HG02588 (cell line): ENCODE measurements around the gene SCN7A.

Experiments used
- ATAC-seq: cut with Tn5 transposase; IDR thresholded peaks from one replicate; pipeline ENCODE4 v1.9.1; 2021; ENCODE audit warnings: mild to moderate bottlenecking, moderate library complexity; ENCODE audit not compliant: unreplicated experiment

Gene SCN7A

GRCh38 chr2:166494140-166494624, at the start of gene SCN7A:
Gene SCN7A (minus strand): TSS chr2:166494249. CDS start chr2:166477696, 16,553 bp downstream.
- no peak for ATAC-seq

GRCh38 chr2:166539340-166540162, 45.5 kb upstream of the SCN7A start:
- peak; percentile 97 for ATAC-seq

GRCh38 chr2:166536111-166536510, 42.1 kb upstream of the SCN7A start:
- ATAC-seq = no peak

- ATAC-seq = no peak
Observed at GRCh38 chr2:166521155-166521554, 27.1 kb upstream of the SCN7A start.

GRCh38 chr2:166520604-166521003, 26.6 kb upstream of the SCN7A start:
- ATAC-seq = no peak

GRCh38 chr2:166519391-166519962, 25.4 kb upstream of the SCN7A start:
- no peak for ATAC-seq

- ATAC-seq = no peak
Observed at GRCh38 chr2:166518634-166519390, 24.8 kb upstream of the SCN7A start.

GRCh38 chr2:166517533-166518061, 23.5 kb upstream of the SCN7A start:
- no peak for ATAC-seq

- no peak for ATAC-seq
Observed at GRCh38 chr2:166516712-166517303, 22.8 kb upstream of the SCN7A start.

- no peak for ATAC-seq
Observed at GRCh38 chr2:166513952-166514351, 19.9 kb upstream of the SCN7A start.

GRCh38 chr2:166499281-166499680, 5.2 kb upstream of the SCN7A start:
- no peak for ATAC-seq

GRCh38 chr2:166491461-166491860, 2.6 kb downstream of the SCN7A start:
- no peak for ATAC-seq

- no peak for ATAC-seq
Observed at GRCh38 chr2:166487171-166487570, 6.9 kb downstream of the SCN7A start.

- no peak for ATAC-seq
Observed at GRCh38 chr2:166485558-166486178, 8.4 kb downstream of the SCN7A start.

GRCh38 chr2:166472332-166472731, 21.7 kb downstream of the SCN7A start:
- ATAC-seq = no peak

- ATAC-seq = no peak
Observed at GRCh38 chr2:166468124-166469024, 25.7 kb downstream of the SCN7A start.

- no peak for ATAC-seq
Observed at GRCh38 chr2:166464187-166464586, 29.9 kb downstream of the SCN7A start.

GRCh38 chr2:166463640-166464039, 30.4 kb downstream of the SCN7A start:
- no peak for ATAC-seq

GRCh38 chr2:166458674-166459073, 35.4 kb downstream of the SCN7A start:
- no peak for ATAC-seq
